ENCODE measurements around the gene NID1.

Gene NID1

GRCh38 chr1:235990330-235990795, 74.5 kb downstream of the NID1 start:
- no peak overlapping the region for H3K4me3 ChIP-seq (ENCODE audit: low read depth, low read length)
- TF ChIP-seq CTCF (IDR thresholded peaks at IDR 0.05; ENCODE audit: borderline replicate concordance, insufficient read depth, low read depth, low read length) = no peak

- TF ChIP-seq CTCF (IDR thresholded peaks at IDR 0.05; ENCODE audit: borderline replicate concordance, insufficient read depth, low read depth, low read length) = no peak
- no peak overlapping the region for H3K4me3 ChIP-seq (ENCODE audit: low read depth, low read length)
These were observed 75.8 kb downstream of the NID1 start for GRCh38 chr1:235989105-235989504.

GRCh38 chr1:235986869-235987268, 78.0 kb downstream of the NID1 start:
- TF ChIP-seq CTCF (IDR thresholded peaks at IDR 0.05; ENCODE audit: borderline replicate concordance, insufficient read depth, low read depth, low read length) = no peak
- no peak overlapping the region for H3K4me3 ChIP-seq (ENCODE audit: low read depth, low read length)

GRCh38 chr1:235984041-235984825, 80.7 kb downstream of the NID1 start:
- TF ChIP-seq CTCF (IDR thresholded peaks at IDR 0.05; ENCODE audit: borderline replicate concordance, insufficient read depth, low read depth, low read length) = no peak
- H3K4me3 ChIP-seq (ENCODE audit: low read depth, low read length) = no peak overlapping the region

GRCh38 chr1:235980976-235981375, 83.9 kb downstream of the NID1 start:
- TF ChIP-seq CTCF (IDR thresholded peaks at IDR 0.05; ENCODE audit: borderline replicate concordance, insufficient read depth, low read depth, low read length) = no peak
- no peak overlapping the region for H3K4me3 ChIP-seq (ENCODE audit: low read depth, low read length)

GRCh38 chr1:235979716-235980333, 85.1 kb downstream of the NID1 start:
- no peak for TF ChIP-seq CTCF (IDR thresholded peaks at IDR 0.05; ENCODE audit: borderline replicate concordance, insufficient read depth, low read depth, low read length)
- H3K4me3 ChIP-seq (ENCODE audit: low read depth, low read length) = no peak overlapping the region

GRCh38 chr1:235979176-235979575, 85.7 kb downstream of the NID1 start:
- TF ChIP-seq CTCF (IDR thresholded peaks at IDR 0.05; ENCODE audit: borderline replicate concordance, insufficient read depth, low read depth, low read length) = no peak
- H3K4me3 ChIP-seq (ENCODE audit: low read depth, low read length) = no peak overlapping the region

All from GM12875 (cell line).